Ovary (tissue), 9 donors: ENCODE measurements around the gene ALG1. TPM values are rescaled to one million over a fixed set of nuclear protein-coding genes. Genes with fewer than 3 reads are reported as not detected.

ENCODE experiments used
- DNase-seq, 5 donors: peaks; one replicate each; pipeline ENCODE4 v3.0.0-alpha.2; 2019 to 2020
- H3K27ac ChIP-seq, 2 donors: fragments of 200-600 bp; one replicate each; pipeline versions ENCODE4 v1.5.1 to v1.8.0; 2019 to 2022
- H3K27me3 ChIP-seq: fragments of 200-600 bp; one replicate; pipeline ENCODE4 v1.8.0; 2022
- H3K36me3 ChIP-seq: fragments of 200-600 bp; sonication (generic); one replicate; pipeline ENCODE4 v1.5.1; 2019
- H3K4me1 ChIP-seq: one replicate; pipeline ENCODE4 v1.8.1; 2013; ENCODE audit warnings: mild to moderate bottlenecking, moderate library complexity; ENCODE audit not compliant: insufficient read depth
- H3K4me3 ChIP-seq: fragments of 200-600 bp; sonication (generic); one replicate; pipeline ENCODE4 v1.5.1; 2017
- H3K9me3 ChIP-seq, 2 donors: fragments of 200-600 bp in 1 of 2; sonication (generic) in 1 of 2; one replicate each; pipeline versions ENCODE4 v1.5.1 to v1.8.1; 2013 to 2019; ENCODE audit warnings: mild to moderate bottlenecking in 1 of 2, moderate library complexity in 1 of 2
- EP300 ChIP-seq: sonication (generic); formaldehyde crosslinking; IDR thresholded peaks from one replicate; pipeline ENCODE4 v1.6.1; 2017; ENCODE audit warnings: antibody characterized with exemption
- POLR2A ChIP-seq: fragments of 450-650 bp; IDR thresholded peaks from one replicate; pipeline ENCODE4 v1.6.1; 2017; ENCODE audit warnings: antibody characterized with exemption, mild to moderate bottlenecking, moderate library complexity
- WGBS, 3 donors: extraction: QIAGEN DNeasy Blood & Tissue Kit in 1 of 3; methylation state at CpG; one replicate each; pipeline versions ENCODE4 v1.1.5 to v1.1.7; 2013 to 2017; 5-methylcytosine and 5-hydroxymethylcytosine counted together
- intact Hi-C, 4 donors: fragments of 100-400 bp; cut with DNase I; formaldehyde crosslinking; loops; one replicate each; pipeline versions ENCODE4 v1.11.0 to v1.15.1; 2022 to 2023
- polyA plus RNA-seq, 2 donors: library from polyadenylated mRNA; stranded (reverse); fragments of 200-250 nt in 1 of 2; fragments of 350-450 nt in 1 of 2; fragmentation: Illumina TruSeq in 1 of 2; extraction: RNeasy Lipid Tissue Mini Kit (QIAGEN cat#74804) in 1 of 2; gene quantifications; one replicate each; pipeline ENCODE4 v1.2.3, GENCODE V29; 2013 to 2014
- total RNA-seq, 7 donors: library from RNA; depleted of rRNA in 2 of 7; stranded (reverse); fragments of >200 nt in 2 of 7; fragmentation: NEBNext Ultra II Directional in 3 of 7; extraction: Animal tissue kit (Norgen Biotek cat#: 25700) in 3 of 7; gene quantifications; one replicate each; pipeline versions ENCODE4 v1.1.0 to v1.2.4, GENCODE V29; 2016 to 2023
- TF ChIP-seq, protein P1 (sequence below), 3 donors: fragments of 450-650 bp in 2 of 3; fragments of 200-600 bp in 1 of 3; IDR thresholded peaks; one replicate each; pipeline versions ENCODE4 v1.5.1 to v1.8.0; 2016 to 2022; ENCODE audit warnings: antibody characterized with exemption in 3 of 3, mild to moderate bottlenecking in 1 of 3
- donor health status: DM: no; HTN: no; CAD: no; lungs with moderate emphysema.
- donor health status: DM: no; HTN: no; CAD: no.
- donor health status: Bipolar disorder and iron deficiency.
- donor health status: DM: yes; HTN: yes; CAD: no.
- donor health status: DM: no; HTN: no; CAD: no.
- donor health status: DM: yes; HTN: yes; CAD: no.

Gene ALG1
- total and polyA plus RNA-seq, 9 donors, result 9.1 to 21.3 (median 15.5) TPM

DNA sequence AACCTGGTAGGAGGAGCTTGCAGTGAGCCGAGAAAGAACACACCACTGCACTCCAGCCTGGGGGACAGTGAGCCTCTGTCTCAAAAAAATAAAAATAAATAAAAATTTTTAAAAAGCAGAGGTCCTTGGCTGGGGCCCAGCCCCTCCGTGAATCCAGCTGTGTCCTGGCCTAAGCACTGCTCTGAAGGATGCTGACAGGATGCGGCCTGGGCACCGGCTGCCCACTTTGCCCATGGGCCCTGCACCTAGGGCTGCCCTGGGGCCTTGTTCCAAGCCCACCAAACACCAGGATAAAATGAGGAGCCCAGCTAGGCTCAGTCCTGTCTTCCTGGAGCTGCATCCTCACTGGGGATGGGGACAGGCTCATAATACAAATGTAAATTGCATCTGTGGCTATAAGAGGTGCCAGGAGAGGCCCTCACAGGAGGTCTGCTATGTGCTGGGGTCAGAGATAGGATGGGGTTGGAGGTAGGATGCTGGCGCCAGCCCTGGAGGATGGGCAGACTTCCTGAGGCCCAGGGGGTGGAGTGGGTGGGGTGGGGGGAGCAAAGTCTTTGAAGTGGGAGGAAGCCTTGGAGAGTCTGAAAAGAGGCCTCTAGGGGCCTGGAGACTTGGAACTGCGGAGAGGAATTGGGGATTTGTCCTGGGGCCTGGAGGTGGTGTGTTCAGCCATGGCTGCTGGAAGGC lies 12.1 kb upstream of the ALG1 start:
- WGBS, 3 donors, result 57 to 68% (median 63%) methylated on average over 6 of the region's 6 CpGs
- Histone ChIP-seq H3K4me1 (no peaks in the 10 kb centered on the region), H3K36me3 (no peaks in the 10 kb centered on the region), H3K27me3 (no peaks in the 10 kb centered on the region), H3K27ac (no peak overlapping the region), H3K4me3 (no peak overlapping the region), H3K9me3 (no peaks in the 10 kb centered on the region)
- intact Hi-C loops, result no loop called here
- TF ChIP-seq, protein P1, sequence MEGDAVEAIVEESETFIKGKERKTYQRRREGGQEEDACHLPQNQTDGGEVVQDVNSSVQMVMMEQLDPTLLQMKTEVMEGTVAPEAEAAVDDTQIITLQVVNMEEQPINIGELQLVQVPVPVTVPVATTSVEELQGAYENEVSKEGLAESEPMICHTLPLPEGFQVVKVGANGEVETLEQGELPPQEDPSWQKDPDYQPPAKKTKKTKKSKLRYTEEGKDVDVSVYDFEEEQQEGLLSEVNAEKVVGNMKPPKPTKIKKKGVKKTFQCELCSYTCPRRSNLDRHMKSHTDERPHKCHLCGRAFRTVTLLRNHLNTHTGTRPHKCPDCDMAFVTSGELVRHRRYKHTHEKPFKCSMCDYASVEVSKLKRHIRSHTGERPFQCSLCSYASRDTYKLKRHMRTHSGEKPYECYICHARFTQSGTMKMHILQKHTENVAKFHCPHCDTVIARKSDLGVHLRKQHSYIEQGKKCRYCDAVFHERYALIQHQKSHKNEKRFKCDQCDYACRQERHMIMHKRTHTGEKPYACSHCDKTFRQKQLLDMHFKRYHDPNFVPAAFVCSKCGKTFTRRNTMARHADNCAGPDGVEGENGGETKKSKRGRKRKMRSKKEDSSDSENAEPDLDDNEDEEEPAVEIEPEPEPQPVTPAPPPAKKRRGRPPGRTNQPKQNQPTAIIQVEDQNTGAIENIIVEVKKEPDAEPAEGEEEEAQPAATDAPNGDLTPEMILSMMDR (IDR thresholded peaks at IDR 0.05), result no peak
- TF ChIP-seq POLR2A (no peak), EP300 (no peak)
- no peak for DNase-seq

DNA sequence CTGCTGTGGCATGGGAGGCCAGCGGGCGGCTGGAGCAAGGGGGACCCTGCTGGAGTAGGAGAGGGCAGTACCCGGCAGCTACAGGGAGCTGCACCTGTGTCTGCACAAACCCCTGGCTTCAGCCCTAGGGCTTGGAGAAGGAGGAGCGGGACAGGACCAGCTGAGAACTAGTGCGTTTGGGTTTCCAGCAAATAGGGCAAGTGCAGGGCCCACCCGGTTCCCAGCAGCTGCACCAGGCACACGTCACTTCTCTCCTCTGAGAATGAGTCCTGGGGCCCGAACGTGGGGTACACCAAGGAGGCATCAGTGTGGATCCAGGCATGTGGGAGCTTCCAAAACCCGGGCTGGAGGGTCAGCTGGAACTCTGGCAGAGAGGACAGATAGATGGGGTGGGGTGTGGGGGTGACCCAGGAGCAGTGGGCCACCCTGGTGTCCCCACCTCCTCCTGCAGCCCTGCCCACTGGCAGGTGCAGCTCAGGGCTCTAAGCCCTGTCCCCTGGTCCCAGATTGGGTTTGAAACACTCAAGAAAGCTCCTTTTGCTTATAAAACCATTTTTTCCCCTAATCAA lies 11.5 kb upstream of the ALG1 start:
- H3K27me3 ChIP-seq, result no peaks in the 10 kb centered on the region
- no peaks in the 10 kb centered on the region for H3K36me3 ChIP-seq
- no peaks in the 10 kb centered on the region for H3K4me1 ChIP-seq
- no peaks in the 10 kb centered on the region for H3K9me3 ChIP-seq
- no peak for DNase-seq
- intact Hi-C loops, result no loop called here
- no peak overlapping the region for H3K4me3 ChIP-seq
- TF ChIP-seq, protein P1 (IDR thresholded peaks at IDR 0.05), result no peak
- TF ChIP-seq EP300, result no peak
- no peak for TF ChIP-seq POLR2A
- 62 to 69% (median 67%) methylated on average over 10 of the region's 10 CpGs for WGBS, 3 donors
- no peak overlapping the region for H3K27ac ChIP-seq

DNA sequence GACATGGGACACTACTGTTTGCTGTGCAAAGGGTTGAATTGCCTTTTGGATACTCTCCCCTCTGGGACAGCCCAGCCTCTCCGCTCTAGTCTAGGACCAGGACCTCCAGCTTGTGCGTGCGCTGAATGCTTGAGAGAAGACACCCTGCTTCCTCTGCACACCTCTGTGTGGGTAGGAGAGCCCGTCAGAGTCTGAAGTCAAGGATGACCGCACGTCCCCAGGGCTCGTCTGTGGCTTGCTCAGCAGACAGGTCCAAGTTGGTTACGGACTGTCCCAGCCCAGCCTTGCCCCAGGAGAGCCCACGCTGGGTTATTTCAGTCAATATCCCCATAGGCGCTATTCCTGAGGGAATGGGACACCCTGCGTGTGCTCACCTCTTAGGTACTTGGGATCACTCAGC lies 9.6 kb upstream of the ALG1 start:
- TF ChIP-seq EP300 (no peak), POLR2A (no peak)
- TF ChIP-seq, protein P1 (IDR thresholded peaks at IDR 0.05), result no peak
- Histone ChIP-seq H3K4me1 (no peaks in the 10 kb centered on the region), H3K27me3 (no peaks in the 10 kb centered on the region), H3K4me3 (no peak overlapping the region), H3K27ac (no peak overlapping the region), H3K9me3 (no peaks in the 10 kb centered on the region), H3K36me3 (no peaks in the 10 kb centered on the region)
- intact Hi-C loops, result no loop called here
- DNase-seq, result no peak
- WGBS, 3 donors, result 73 to 79% (median 78%) methylated on average over 11 of the region's 11 CpGs

DNA sequence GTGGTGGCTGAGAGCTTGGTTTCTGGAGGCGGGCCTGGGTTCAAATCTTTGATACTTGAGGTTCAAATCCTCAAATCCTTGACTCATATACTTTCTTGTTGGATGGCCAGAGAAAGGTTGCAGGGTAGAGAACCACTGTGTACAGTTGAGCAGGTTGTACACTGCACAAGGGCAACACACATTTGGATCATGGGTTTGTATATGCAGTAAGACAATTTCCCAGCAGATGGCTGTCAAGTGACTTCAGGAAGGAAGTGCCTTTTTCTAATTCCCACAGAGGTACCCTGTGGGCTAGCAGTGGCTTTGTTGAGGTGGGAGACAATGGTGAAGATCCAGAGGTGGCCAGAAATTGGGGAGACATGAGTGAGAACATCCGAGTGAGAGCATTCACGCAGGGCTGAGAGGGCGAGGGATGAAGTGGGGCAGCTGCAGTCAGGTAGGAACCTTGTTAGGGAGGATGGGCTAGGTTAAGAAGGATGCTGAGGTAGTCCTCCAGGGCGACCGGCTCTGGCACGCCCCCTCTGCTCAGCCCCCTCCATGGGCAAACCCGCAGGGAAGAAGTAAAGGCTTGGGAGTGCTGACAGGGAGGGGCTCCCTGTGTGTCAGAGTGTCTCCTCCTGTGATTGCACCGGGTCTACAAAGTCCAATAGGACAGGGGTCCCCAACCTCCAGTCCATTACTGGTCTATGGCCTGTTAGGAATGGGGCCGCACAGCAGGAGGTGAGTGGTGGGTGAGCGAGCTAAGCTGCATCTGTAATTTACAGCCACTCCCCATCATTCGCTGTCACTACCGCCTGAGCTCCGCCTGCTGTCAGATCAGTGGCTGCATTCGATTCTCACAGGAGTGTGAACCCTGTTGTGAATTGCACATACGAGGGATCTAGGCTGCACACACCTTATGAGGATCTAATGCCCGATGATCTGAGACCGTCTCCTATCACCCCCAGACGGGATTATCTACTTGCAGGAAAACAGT lies 8.6 kb upstream of the ALG1 start:
- Histone ChIP-seq H3K27ac (no peak overlapping the region), H3K27me3 (no peaks in the 10 kb centered on the region), H3K4me1 (no peaks in the 10 kb centered on the region), H3K4me3 (no peak overlapping the region), H3K9me3 (no peaks in the 10 kb centered on the region), H3K36me3 (no peaks in the 10 kb centered on the region)
- no peak for DNase-seq
- intact Hi-C loops, result no loop called here
- TF ChIP-seq, protein P1 (IDR thresholded peaks at IDR 0.05), result no peak
- 59% methylated on average over 17 to 19 of the region's 19 CpGs for WGBS, 3 donors
